ENCODE results near the gene SYT14. TPM values are rescaled to one million over a fixed set of nuclear protein-coding genes. Genes with fewer than 3 reads are reported as not detected.
"Not testable (repeated sequence)": the region's sequence is repeated elsewhere in the genome, so short reads cannot be mapped to it uniquely, and the experiment has no call there.

SYT14 gene
- polyA plus RNA-seq, 1 donor from 2014 or later = 21.9 TPM

DNA sequence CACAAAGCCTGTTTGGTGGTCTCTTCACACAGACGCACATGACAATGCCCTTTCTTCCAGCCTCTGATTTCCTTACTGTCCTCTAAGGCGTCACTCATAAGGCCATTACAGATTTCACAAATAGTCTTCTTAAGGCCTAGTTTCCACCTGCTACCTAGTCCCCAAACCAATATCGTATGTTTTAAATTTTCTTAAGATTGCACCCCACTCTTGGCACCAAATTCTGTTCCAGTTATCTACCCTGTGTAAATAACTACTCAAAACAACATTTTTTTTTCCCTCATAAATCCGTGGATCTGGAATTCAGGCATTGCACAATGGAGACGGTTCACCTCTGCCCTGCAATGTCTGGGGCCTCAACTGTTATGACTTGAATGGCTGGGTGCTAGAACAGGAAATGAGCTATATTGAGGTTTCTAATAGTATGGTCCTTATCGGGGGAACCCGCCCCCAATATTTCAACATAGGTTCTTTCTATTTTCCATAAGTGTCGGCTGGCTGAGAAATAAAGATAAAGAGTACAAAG is 257.7 kb downstream of the SYT14 start:
- no peaks in the 10 kb centered on the region for H3K27me3 ChIP-seq (ENCODE audit: insufficient read depth, low read depth, low read length)
- no peak overlapping the region for H3K9ac ChIP-seq (ENCODE audit: low read length)
- no peak overlapping the region for H3K4me2 ChIP-seq (ENCODE audit: low read length)
- H4K20me1 ChIP-seq (ENCODE audit: insufficient read depth) = no peaks in the 10 kb centered on the region
- no peak overlapping the region for H3K4me3 ChIP-seq (ENCODE audit: low read length)
- H3K36me3 ChIP-seq (ENCODE audit: insufficient read depth, low read length) = no peaks in the 10 kb centered on the region
- H3K79me2 ChIP-seq (replicated peaks; ENCODE audit: insufficient read depth, low read length) = no peaks in the 10 kb centered on the region
- TF ChIP-seq SMC3 (conservative IDR thresholded peaks at IDR 0.05; ENCODE audit: poor library complexity) = no peak
- H2AFZ ChIP-seq (ENCODE audit: low read depth, low read length) = no peak overlapping the region
- H3K9me3 ChIP-seq (ENCODE audit: low read length) = no peaks in the 10 kb centered on the region
- no peaks in the 10 kb centered on the region for H3K9me2 ChIP-seq (ENCODE audit: insufficient read depth, low read length)
- no peak overlapping the region for H3K27ac ChIP-seq (ENCODE audit: low read length)
- no peaks in the 10 kb centered on the region for H3F3A ChIP-seq (ENCODE audit: insufficient read depth, low read length, poor library complexity, severe bottlenecking)

DNA sequence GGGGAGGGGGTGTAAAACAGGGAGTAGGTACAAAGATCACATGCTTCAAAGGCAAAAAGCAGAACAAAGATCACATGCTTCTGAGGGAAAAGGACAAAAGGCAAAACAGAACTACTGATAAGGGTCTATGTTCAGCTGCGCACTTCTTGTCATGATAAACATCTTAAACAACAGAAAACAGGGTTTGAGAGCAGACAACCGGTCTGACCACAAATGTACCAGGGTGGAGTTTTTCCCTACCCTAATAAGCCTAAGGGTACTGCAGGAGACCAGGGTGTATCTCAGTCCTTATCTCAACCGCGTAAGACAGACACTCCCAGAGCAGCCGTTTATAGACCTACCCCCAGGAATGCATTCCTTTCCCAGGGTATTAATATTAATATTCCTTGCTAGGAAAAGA is 258.2 kb downstream of the SYT14 start:
- not testable (repeated sequence) for H3K9ac ChIP-seq (ENCODE audit: low read length); H4K20me1 ChIP-seq (ENCODE audit: insufficient read depth)

DNA sequence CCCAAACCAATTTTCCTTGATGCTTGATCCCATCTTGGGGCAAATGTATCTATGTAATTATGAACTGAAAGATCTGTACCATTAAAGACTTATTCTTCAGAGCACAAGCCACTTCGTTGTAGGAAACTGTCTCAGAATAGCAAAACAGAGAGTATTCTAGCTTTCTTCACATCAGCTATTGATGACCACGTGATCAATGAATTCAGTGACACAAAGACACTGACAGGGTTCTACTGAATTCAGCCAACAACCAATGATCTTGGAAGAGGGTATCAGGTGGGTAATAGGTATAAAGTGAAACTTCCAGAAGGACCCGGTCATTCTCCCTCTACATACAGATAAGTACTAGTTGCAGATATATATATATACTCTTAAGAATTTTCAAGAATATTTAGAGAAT is 260.8 kb downstream of the SYT14 start:
- Histone ChIP-seq H4K20me1 (ENCODE audit: insufficient read depth) (no peaks in the 10 kb centered on the region), H3K27ac (ENCODE audit: low read length) (no peak overlapping the region), H3K4me3 (ENCODE audit: low read length) (no peak overlapping the region), H3K36me3 (ENCODE audit: insufficient read depth, low read length) (no peaks in the 10 kb centered on the region), H3K27me3 (ENCODE audit: insufficient read depth, low read depth, low read length) (no peaks in the 10 kb centered on the region), H2AFZ (ENCODE audit: low read depth, low read length) (no peak overlapping the region), H3K9me3 (ENCODE audit: low read length) (no peaks in the 10 kb centered on the region), H3F3A (ENCODE audit: insufficient read depth, low read length, poor library complexity, severe bottlenecking) (no peaks in the 10 kb centered on the region), H3K9me2 (ENCODE audit: insufficient read depth, low read length) (no peaks in the 10 kb centered on the region), H3K9ac (ENCODE audit: low read length) (no peak overlapping the region), H3K79me2 (replicated peaks; ENCODE audit: insufficient read depth, low read length) (no peaks in the 10 kb centered on the region), H3K4me2 (ENCODE audit: low read length) (no peak overlapping the region)
- TF ChIP-seq SMC3 (conservative IDR thresholded peaks at IDR 0.05; ENCODE audit: poor library complexity) = no peak
- no peak for TF ChIP-seq EP300 (conservative IDR thresholded peaks at IDR 0.05; ENCODE audit: poor library complexity, severe bottlenecking)
- TF ChIP-seq, protein P1, sequence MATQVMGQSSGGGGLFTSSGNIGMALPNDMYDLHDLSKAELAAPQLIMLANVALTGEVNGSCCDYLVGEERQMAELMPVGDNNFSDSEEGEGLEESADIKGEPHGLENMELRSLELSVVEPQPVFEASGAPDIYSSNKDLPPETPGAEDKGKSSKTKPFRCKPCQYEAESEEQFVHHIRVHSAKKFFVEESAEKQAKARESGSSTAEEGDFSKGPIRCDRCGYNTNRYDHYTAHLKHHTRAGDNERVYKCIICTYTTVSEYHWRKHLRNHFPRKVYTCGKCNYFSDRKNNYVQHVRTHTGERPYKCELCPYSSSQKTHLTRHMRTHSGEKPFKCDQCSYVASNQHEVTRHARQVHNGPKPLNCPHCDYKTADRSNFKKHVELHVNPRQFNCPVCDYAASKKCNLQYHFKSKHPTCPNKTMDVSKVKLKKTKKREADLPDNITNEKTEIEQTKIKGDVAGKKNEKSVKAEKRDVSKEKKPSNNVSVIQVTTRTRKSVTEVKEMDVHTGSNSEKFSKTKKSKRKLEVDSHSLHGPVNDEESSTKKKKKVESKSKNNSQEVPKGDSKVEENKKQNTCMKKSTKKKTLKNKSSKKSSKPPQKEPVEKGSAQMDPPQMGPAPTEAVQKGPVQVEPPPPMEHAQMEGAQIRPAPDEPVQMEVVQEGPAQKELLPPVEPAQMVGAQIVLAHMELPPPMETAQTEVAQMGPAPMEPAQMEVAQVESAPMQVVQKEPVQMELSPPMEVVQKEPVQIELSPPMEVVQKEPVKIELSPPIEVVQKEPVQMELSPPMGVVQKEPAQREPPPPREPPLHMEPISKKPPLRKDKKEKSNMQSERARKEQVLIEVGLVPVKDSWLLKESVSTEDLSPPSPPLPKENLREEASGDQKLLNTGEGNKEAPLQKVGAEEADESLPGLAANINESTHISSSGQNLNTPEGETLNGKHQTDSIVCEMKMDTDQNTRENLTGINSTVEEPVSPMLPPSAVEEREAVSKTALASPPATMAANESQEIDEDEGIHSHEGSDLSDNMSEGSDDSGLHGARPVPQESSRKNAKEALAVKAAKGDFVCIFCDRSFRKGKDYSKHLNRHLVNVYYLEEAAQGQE (IDR thresholded peaks at IDR 0.05; ENCODE audit: borderline replicate concordance) = no peak
- no peak for TF ChIP-seq RAD21 (conservative IDR thresholded peaks at IDR 0.05)
- TF ChIP-seq MXI1 (conservative IDR thresholded peaks at IDR 0.05; ENCODE audit: poor library complexity, severe bottlenecking) = no peak
- TF ChIP-seq POLR2AphosphoS5 (IDR thresholded peaks at IDR 0.05) = no peak
- no peak for TF ChIP-seq EZH2 (IDR thresholded peaks at IDR 0.05; ENCODE audit: borderline replicate concordance, insufficient read depth, low read length, poor library complexity, severe bottlenecking)
- TF ChIP-seq, protein P2, sequence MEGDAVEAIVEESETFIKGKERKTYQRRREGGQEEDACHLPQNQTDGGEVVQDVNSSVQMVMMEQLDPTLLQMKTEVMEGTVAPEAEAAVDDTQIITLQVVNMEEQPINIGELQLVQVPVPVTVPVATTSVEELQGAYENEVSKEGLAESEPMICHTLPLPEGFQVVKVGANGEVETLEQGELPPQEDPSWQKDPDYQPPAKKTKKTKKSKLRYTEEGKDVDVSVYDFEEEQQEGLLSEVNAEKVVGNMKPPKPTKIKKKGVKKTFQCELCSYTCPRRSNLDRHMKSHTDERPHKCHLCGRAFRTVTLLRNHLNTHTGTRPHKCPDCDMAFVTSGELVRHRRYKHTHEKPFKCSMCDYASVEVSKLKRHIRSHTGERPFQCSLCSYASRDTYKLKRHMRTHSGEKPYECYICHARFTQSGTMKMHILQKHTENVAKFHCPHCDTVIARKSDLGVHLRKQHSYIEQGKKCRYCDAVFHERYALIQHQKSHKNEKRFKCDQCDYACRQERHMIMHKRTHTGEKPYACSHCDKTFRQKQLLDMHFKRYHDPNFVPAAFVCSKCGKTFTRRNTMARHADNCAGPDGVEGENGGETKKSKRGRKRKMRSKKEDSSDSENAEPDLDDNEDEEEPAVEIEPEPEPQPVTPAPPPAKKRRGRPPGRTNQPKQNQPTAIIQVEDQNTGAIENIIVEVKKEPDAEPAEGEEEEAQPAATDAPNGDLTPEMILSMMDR (IDR thresholded peaks at IDR 0.05; ENCODE audit: poor library complexity, severe bottlenecking) = no peak
- no peak for TF ChIP-seq TAF1 (IDR thresholded peaks at IDR 0.05; ENCODE audit: low read depth)

More for the DNA sequence above, 258.2 kb downstream of the SYT14 start:
- H3K79me2 ChIP-seq (replicated peaks; ENCODE audit: insufficient read depth, low read length); H3K9me2 ChIP-seq (ENCODE audit: insufficient read depth, low read length); H3K4me3 ChIP-seq (ENCODE audit: low read length); H3K27me3 ChIP-seq (ENCODE audit: insufficient read depth, low read depth, low read length); H3K36me3 ChIP-seq (ENCODE audit: insufficient read depth, low read length); H3F3A ChIP-seq (ENCODE audit: insufficient read depth, low read length, poor library complexity, severe bottlenecking); H3K9me3 ChIP-seq (ENCODE audit: low read length); H3K4me2 ChIP-seq (ENCODE audit: low read length); H2AFZ ChIP-seq (ENCODE audit: low read depth, low read length); H3K27ac ChIP-seq (ENCODE audit: low read length): not testable (repeated sequence)

All from neural cell (in vitro differentiated cells).